Bronchial epithelial cell (primary cell): ENCODE results near the gene UTP25. TPM values are rescaled to one million over a fixed set of nuclear protein-coding genes. Genes with fewer than 3 reads are reported as not detected.
"Not testable (repeated sequence)": the region's sequence is repeated elsewhere in the genome, so short reads cannot be mapped to it uniquely, and the experiment has no call there.

Experiments used
- DNase-seq: peaks from one replicate; pipeline ENCODE4 v3.0.0-alpha.2; 2010; ENCODE audit warnings: low read depth
- FAIRE-seq: peaks from 2 replicates; lab custom pipeline; 2011; peaks lifted over from hg19 to GRCh38; lab: Jason Lieb, UNC
- H3K27me3 ChIP-seq: 2 replicates; pipeline ENCODE4 v1.5.1; 2011; ENCODE audit warnings: low read length; ENCODE audit not compliant: control insufficient read depth, insufficient read depth
- H3K36me3 ChIP-seq: 2 replicates; pipeline ENCODE4 v1.5.1; 2011; ENCODE audit warnings: low read length; ENCODE audit not compliant: control insufficient read depth, insufficient read depth
- H3K4me3 ChIP-seq: 2 replicates; pipeline ENCODE4 v1.5.1; 2011; ENCODE audit warnings: mild to moderate bottlenecking, low read depth, low read length, control low read depth
- CTCF ChIP-seq: IDR thresholded peaks from 2 replicates; pipeline ENCODE4 v1.5.1; 2011; ENCODE audit warnings: mild to moderate bottlenecking, moderate library complexity, low read length, control low read depth, inconsistent platforms; ENCODE audit not compliant: insufficient read depth, severe bottlenecking
- total RNA-seq: library from RNA; depleted of rRNA; stranded (reverse); fragments of >200 nt; gene quantifications from 2 replicates; pipeline ENCODE4 v1.2.1, GENCODE V29; 2014

The UTP25 gene
- total RNA-seq, 1 donor from 2014 or later = 6.3 TPM

GRCh38 chr1:209882942-209883340 lies 55.2 kb downstream of the UTP25 start:
- no peak for FAIRE-seq
- H3K36me3 ChIP-seq = no peaks in the 10 kb centered on the region
- H3K4me3 ChIP-seq = no peak overlapping the region
- no peak for TF ChIP-seq CTCF
- H3K27me3 ChIP-seq = no peaks in the 10 kb centered on the region
- no peak for DNase-seq

GRCh38 chr1:209883341-209883971 lies 55.7 kb downstream of the UTP25 start:
- Histone ChIP-seq H3K4me3 (no peak overlapping the region), H3K36me3 (no peaks in the 10 kb centered on the region), H3K27me3 (no peaks in the 10 kb centered on the region)
- no peak for TF ChIP-seq CTCF
- FAIRE-seq = no peak
- no peak for DNase-seq

- FAIRE-seq = no peak
- DNase-seq = peak; percentile 53
- H3K36me3 ChIP-seq = no peaks in the 10 kb centered on the region
- TF ChIP-seq CTCF = no peak
- no peak overlapping the region for H3K4me3 ChIP-seq
- no peaks in the 10 kb centered on the region for H3K27me3 ChIP-seq
Measured at GRCh38 chr1:209884249-209884648, 56.5 kb downstream of the UTP25 start.

GRCh38 chr1:209884665-209885117 lies 56.9 kb downstream of the UTP25 start:
- peak; percentile 99 for DNase-seq
- Histone ChIP-seq H3K27me3 (no peaks in the 10 kb centered on the region), H3K4me3 (no peak overlapping the region), H3K36me3 (no peaks in the 10 kb centered on the region)
- no peak for FAIRE-seq
- TF ChIP-seq CTCF = no peak

GRCh38 chr1:209885403-209886218 lies 57.8 kb downstream of the UTP25 start:
- TF ChIP-seq CTCF = no peak
- no peaks in the 10 kb centered on the region for H3K27me3 ChIP-seq
- no peak overlapping the region for H3K4me3 ChIP-seq
- H3K36me3 ChIP-seq = no peaks in the 10 kb centered on the region
- FAIRE-seq = no peak
- DNase-seq = no peak

- H3K36me3 ChIP-seq = no peaks in the 10 kb centered on the region
- no peak for FAIRE-seq
- TF ChIP-seq CTCF = no peak
Measured at GRCh38 chr1:209886219-209886536, 58.4 kb downstream of the UTP25 start.

GRCh38 chr1:209888291-209889076 lies 60.7 kb downstream of the UTP25 start:
- not testable (repeated sequence) for FAIRE-seq, H3K36me3 ChIP-seq, H3K4me3 ChIP-seq, DNase-seq, H3K27me3 ChIP-seq

More at GRCh38 chr1:209886219-209886536, 58.4 kb downstream of the UTP25 start:
- no peak for DNase-seq
- H3K27me3 ChIP-seq = no peaks in the 10 kb centered on the region
- H3K4me3 ChIP-seq = no peak overlapping the region
